Right atrium auricular region (tissue), 2 donors: ENCODE measurements around the gene RACK1. TPM values are rescaled to one million over a fixed set of nuclear protein-coding genes. Genes with fewer than 3 reads are reported as not detected.

Source experiments
- DNase-seq: peaks from one replicate; pipeline ENCODE4 v3.0.0-alpha.2; 2019; ENCODE audit warnings: low spot score
- H3K27ac ChIP-seq, 2 donors: fragments of 200-600 bp; sonication (generic); 1 replicate in 1 of 2; 2 replicates in 1 of 2; pipeline ENCODE4 v1.5.1; 2016 to 2019
- H3K27me3 ChIP-seq, 2 donors: fragments of 200-600 bp; sonication (generic); one replicate each; pipeline versions ENCODE4 v1.5.1 to v1.6.0; 2017 to 2019
- H3K36me3 ChIP-seq: fragments of 200-600 bp; sonication (generic); one replicate; pipeline ENCODE4 v1.5.1; 2016
- H3K4me1 ChIP-seq, 2 donors: fragments of 200-600 bp; sonication (generic); one replicate each; pipeline versions ENCODE4 v1.5.1 to v1.6.0; 2017 to 2019
- H3K4me3 ChIP-seq, 2 donors: fragments of 200-600 bp; sonication (generic); 1 replicate in 1 of 2; 2 replicates in 1 of 2; pipeline ENCODE4 v1.5.1; 2017 to 2019; ENCODE audit warnings: mild to moderate bottlenecking in 1 of 2, moderate library complexity in 1 of 2
- H3K9me3 ChIP-seq, 2 donors: fragments of 200-600 bp; sonication (generic); one replicate each; pipeline ENCODE4 v1.5.1; 2019
- CTCF ChIP-seq, 2 donors: fragments of 200-600 bp; sonication (generic); IDR thresholded peaks; one replicate each; pipeline ENCODE4 v1.5.1; 2019; ENCODE audit warnings: antibody characterized with exemption in 2 of 2
- total RNA-seq, 2 donors: library from RNA; depleted of rRNA; stranded (reverse); fragments of >200 nt; gene quantifications; one replicate each; pipeline ENCODE4 v1.1.0, GENCODE V29; 2016

The RACK1 gene
- total RNA-seq, 2 donors from 2014 or later, result 1,155 to 1,413 TPM

- Histone ChIP-seq H3K4me3 (no peak overlapping the region), H3K9me3 (no peaks in the 10 kb centered on the region), H3K36me3 (no peaks in the 10 kb centered on the region), H3K4me1 (peaks cover 0 to 31% of the 10 kb centered on the region in 2 donors), H3K27me3 (no peaks in the 10 kb centered on the region), H3K27ac (no peak overlapping the region)
- no peak for DNase-seq
- no peak for TF ChIP-seq CTCF (IDR thresholded peaks at IDR 0.05)
Measured at GRCh38 chr5:181219262-181220177, 24.2 kb downstream of the RACK1 start.

DNA sequence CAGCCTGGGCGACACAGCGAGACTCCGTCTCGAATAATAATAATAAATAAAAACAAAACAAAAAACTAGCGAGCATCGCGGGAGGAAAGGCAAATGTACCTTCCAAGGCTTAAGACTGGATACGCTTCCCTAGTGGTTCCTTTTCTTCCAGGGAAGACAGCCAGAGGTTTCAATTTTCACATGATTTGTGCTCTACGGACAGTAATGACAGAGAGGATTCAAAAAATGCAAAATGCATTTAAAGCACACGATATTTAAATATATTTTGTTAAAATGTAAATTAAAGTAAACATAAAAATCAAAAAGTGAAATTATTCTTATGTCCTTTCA lies 24.9 kb downstream of the RACK1 start:
- peaks cover 0 to 23% of the 10 kb centered on the region in 2 donors for H3K4me1 ChIP-seq
- peak overlapping the region; percentile 70 to 81 for H3K27ac ChIP-seq
- H3K36me3 ChIP-seq, result no peaks in the 10 kb centered on the region
- no peak for DNase-seq
- TF ChIP-seq CTCF (IDR thresholded peaks at IDR 0.05), result no peak
- no peaks in the 10 kb centered on the region for H3K9me3 ChIP-seq
- H3K27me3 ChIP-seq, result no peaks in the 10 kb centered on the region
- H3K4me3 ChIP-seq, result peak overlapping the region; percentile 35 to 56

DNA sequence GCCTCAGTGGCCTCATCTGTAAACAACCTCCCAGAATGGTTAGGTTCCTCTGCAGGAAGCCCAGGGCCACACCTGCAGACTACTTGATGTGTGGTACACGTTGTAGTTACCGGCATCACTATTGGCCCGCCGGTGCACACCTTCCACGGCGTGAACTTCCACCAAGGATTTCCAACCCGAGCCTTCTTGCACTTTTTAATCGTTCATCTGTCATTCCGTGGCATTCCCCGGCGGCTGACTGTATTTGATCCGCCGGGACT lies 26.0 kb downstream of the RACK1 start:
- H3K4me1 ChIP-seq, result peaks cover 0 to 23% of the 10 kb centered on the region in 2 donors
- no peaks in the 10 kb centered on the region for H3K36me3 ChIP-seq
- no peaks in the 10 kb centered on the region for H3K9me3 ChIP-seq
- peak overlapping the region; percentile 35 to 56 for H3K4me3 ChIP-seq
- no peak for DNase-seq
- TF ChIP-seq CTCF (IDR thresholded peaks at IDR 0.05), result no peak
- H3K27me3 ChIP-seq, result no peaks in the 10 kb centered on the region
- peak overlapping the region; percentile 70 to 81 for H3K27ac ChIP-seq

DNA sequence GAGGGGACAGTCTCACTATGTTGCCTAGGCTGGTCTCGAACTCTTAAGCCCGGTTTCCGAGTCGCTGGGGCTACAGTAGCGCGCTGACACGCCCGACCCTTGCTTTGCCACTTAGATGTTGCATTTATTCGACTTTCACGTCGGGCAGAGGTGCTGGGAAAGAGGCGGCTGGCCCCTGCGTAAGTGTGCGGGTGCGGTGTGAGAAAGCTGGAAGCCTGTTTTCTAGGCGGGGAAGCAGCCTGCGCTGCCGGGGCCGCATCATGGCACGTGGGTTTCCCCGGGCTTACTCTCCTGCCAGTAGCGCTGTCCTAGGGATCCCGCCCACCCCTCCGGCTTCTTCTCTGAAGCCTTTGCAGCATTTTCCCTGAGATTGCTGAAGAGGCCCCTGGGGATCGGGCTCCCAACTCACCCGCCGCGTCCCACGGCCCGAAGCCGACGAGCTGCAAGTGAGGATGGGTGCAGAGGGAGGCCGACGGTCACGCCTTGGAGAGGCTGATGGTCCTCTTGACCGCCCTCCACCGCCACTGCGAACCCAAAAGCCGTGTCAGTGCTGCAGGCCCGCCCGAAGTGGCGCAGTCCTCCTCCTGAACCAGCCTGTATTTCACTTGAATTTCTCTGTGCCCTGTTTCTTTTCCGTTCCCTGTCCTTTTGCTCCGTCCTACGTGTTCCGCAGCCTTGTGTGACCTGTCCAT lies 26.4 kb downstream of the RACK1 start:
- DNase-seq, result no peak

More for the DNA sequence above, 26.4 kb downstream of the RACK1 start:
- H3K36me3 ChIP-seq, result no peaks in the 10 kb centered on the region
- no peaks in the 10 kb centered on the region for H3K9me3 ChIP-seq
- no peaks in the 10 kb centered on the region for H3K27me3 ChIP-seq
- H3K27ac ChIP-seq, result peak overlapping the region; percentile 70 to 81
- peak overlapping the region; percentile 35 to 56 for H3K4me3 ChIP-seq
- TF ChIP-seq CTCF (IDR thresholded peaks at IDR 0.05), result no peak
- peaks cover 0 to 23% of the 10 kb centered on the region in 2 donors for H3K4me1 ChIP-seq
